AML-193 (cell line): Measurements from ENCODE around the gene ADAMTS17.

Source experiments
- DNase-seq, 2 experiments: peaks; one replicate each; lab custom pipeline; 2025; lab: John Stamatoyannopoulos, UW

The ADAMTS17 gene

DNA sequence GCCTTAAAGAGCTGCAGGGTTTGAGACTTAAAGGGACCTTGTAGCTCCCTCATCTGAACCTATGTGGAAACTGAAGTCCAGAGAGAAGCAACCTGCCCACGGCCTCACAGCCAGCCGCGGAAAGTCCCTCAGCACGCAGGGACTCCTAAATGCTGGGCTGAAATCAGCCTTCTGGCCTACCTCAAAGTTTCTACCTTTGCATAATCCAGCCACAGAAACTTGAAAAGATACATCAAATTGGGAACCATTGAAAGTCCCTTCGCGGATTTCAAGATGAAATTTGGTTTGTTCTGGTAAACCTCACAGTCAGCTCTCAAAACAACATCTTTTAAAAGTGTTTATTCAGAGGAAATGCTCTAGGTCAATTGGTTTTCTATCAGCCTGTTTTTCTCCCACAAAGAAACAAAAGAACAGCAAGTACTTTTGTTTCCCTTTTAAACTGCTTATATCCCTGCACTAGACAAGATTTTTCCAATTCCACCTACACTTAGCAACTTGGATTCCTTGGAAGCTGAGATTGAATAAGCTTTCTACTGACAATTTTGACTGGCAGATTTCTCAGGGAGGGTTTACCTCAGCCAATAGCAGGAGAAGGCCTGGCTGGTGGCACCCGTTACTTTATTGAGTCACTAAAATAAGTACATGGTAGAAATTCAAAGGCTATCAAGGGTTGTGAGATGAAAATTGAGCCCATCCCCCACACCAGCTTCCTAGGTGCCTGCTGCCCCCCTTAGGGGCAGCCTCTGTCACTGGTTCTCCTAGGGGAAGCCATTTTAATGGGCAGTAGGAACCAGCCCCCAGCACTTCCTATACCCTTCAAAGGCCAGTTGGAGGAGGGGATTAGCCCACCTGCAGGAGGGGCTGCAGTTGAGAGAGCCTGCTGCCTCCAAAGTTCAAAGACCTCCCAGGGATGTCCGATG is 171.2 kb downstream of the ADAMTS17 start:
- no peak for DNase-seq

GRCh38 chr15:100169615-100170290 is 172.0 kb downstream of the ADAMTS17 start:
- DNase-seq = no peak

DNA sequence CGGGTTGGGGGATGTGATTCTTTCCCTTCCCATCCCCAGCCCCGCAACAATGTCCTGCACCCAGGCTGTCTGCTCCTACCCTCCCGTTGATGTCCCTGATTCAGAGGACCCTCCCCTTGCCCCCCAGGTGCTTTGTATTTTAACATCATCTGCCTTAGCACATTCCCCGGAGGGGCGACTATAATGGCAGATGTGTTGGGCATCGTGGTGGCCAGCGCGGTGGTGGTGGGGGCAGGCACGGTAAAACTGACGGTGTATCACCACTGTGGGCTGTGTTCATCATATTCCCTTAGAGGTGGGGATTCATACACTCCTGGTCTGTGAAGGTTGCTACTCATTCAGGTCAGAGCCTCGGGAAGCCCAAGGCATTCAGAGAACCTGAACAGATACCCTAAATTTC is 173.0 kb downstream of the ADAMTS17 start:
- DNase-seq = no peak

- no peak for DNase-seq
Observed at GRCh38 chr15:100167884-100168375, 173.8 kb downstream of the ADAMTS17 start.

GRCh38 chr15:100166313-100166712 is 175.5 kb downstream of the ADAMTS17 start:
- no peak for DNase-seq

DNA sequence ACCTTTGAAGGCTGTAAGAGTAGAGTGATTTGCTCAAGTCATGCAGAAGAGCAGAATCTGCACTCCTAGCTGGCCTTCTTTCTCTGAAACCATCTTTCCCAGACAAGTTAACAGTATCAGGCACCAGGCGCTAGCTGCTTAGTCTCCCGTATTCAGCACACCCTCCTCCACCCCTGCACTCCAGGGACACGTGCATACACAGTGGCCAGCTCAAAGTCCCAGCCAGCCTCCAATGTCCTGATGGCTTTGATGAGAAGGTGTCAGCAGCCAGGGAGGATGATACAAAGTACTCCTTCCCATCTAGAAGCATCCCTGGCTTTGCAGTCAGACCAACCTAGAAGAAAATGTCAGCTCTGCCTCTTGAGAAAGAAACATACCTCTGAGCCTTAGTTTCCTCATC is 177.8 kb downstream of the ADAMTS17 start:
- no peak for DNase-seq

GRCh38 chr15:100160953-100161352 is 180.8 kb downstream of the ADAMTS17 start:
- no peak for DNase-seq

DNA sequence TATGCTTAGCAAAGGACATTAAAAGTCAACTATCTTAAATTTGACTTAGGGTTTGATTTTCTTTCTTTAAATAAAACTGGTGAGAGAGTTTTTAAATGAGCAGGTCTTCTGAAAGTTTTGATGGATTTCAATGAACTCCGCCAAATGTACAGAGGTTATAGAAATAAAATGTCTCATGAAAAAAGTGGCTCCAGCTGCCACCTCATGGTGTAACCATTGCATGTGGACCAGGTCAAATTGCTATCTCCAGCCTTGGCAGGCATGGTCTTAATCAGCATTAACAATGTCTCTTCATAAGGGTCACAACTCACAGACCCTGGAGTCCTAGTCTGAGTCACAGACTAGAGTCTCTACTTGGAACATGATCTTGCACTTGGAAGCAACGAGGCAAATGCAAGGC is 182.3 kb downstream of the ADAMTS17 start:
- DNase-seq = no peak

GRCh38 chr15:100158356-100158755 is 183.4 kb downstream of the ADAMTS17 start:
- no peak for DNase-seq

DNA sequence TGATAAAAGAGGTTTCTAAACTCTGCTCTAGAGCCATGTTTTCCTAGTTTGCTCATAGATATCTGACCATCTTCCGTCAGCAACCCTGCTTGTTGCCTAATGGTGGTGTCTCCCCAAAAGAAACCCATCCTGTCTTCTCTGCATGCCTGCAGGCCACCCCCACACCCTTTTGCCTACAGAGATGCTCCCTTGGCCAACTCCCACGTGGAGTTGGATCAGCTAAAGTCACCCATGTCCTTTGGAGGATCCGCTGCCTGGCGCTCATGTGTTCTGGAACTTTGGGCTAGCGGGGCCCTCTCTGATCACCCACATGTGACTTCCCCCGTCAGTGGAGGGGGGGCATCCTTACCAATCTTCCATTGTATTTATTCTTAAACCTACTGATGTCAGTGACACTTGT is 185.6 kb downstream of the ADAMTS17 start:
- DNase-seq = no peak

- DNase-seq = no peak
Observed at GRCh38 chr15:100154338-100154737, 187.4 kb downstream of the ADAMTS17 start.

GRCh38 chr15:100152463-100152862 is 189.3 kb downstream of the ADAMTS17 start:
- DNase-seq = no peak

DNA sequence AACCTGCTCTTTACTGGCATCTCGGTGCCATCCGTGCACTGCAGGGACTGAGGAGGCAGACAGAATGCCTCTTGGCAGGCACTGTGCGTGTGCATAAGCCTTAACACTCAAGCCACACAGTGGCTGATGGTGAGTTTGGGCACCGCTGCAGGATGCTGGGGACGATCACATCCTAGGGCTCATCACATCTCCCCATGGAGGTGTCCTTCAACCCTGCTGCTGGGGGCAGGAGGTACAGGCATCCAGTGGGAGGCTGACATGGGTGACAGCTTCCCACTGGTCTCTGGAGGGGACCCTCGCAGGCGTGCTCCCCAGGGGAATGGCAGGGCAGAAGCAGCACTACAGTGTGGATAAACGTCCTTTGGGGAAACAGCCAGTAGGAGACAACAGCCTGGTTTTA is 190.9 kb downstream of the ADAMTS17 start:
- no peak for DNase-seq

DNA sequence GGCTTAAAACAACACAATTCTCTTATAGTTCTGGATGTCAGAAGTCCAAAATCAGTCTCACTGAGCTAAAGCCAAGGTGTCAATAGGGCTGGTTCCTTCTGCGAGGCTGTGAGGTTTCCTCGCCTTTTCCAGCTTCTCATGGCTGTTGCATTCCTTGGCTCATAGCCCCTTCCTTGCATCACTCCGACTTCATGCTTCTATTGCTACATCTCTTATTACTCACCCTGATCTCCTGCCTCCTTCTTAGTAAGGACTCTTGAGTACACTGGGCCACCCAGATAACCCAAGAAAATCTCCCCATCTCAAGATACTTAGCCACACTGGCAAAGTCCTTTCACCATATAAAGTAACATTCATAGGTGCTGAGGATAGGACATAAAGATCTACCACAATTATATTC is 193.9 kb downstream of the ADAMTS17 start:
- no peak for DNase-seq

DNA sequence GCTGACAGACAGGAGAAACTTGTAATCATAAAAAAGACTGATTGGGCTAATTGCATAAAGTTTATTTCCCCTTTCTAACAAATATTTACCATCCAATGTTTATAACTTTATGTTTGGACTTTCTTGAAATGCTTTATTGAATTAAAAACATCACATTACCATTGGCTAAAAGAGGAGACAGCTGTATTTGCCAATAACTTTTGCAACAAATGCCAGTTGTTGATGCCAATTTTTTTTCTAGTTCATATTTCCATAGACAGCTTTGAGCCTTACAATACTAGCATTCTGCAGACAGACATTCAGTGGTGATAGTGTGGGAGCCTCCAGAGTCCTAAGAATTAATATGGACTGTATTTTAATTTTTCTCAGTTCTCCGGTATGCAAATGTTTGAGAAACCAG is 198.4 kb downstream of the ADAMTS17 start:
- DNase-seq = no peak

DNA sequence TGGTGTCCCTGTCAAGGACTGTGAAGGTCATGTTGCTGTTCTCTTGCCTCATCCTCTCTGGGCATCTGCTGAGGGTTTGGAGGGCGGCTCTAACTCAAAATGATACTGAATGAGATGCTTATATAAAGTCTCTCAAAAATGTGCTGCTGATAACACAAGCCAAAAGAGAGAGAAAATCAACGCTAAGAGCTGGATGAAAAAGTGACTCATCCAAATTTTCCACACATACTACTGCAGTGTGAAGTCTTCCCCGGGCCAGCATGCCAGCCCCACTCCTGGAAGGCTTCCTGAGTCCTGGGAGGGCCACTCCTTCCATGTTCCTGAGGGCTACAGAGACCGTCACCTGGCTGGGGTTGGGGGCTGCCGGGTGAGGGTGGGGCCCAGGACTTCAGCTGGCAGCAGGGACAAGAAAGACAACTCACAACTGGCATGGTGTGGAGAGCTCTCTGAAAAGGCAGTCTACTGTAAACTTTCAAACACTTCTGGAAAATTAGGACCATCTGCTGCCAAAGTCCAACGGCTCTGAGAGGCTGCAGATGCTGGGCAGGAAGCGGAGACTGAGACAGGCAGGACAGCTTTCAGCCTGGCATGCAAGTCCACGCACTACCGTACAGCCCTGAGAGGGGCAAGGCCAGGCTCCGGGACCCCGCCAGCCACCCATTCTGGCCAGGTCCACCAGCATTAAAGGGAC is 200.3 kb downstream of the ADAMTS17 start:
- no peak for DNase-seq

GRCh38 chr15:100140527-100141308 is 201.1 kb downstream of the ADAMTS17 start:
- DNase-seq = no peak

DNA sequence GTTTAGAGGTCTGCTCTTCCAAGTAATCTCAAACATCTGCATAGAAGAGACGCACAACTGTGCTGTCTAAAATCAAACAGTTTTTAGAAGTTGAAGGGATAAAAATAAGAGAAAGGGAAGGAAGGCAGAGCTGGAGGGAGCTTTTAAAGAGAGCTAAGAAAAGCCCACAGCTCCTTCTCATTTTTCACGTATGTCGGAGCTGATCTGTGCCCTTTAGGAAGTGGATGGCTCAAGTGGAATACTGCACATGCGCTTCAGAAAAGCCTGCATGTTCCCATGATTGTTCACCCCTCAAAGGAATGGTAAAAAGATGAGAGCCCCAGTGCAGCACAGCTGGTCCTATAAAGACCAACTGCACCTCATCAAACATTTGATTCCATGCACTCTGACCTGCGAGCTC is 207.2 kb downstream of the ADAMTS17 start:
- no peak for DNase-seq

DNA sequence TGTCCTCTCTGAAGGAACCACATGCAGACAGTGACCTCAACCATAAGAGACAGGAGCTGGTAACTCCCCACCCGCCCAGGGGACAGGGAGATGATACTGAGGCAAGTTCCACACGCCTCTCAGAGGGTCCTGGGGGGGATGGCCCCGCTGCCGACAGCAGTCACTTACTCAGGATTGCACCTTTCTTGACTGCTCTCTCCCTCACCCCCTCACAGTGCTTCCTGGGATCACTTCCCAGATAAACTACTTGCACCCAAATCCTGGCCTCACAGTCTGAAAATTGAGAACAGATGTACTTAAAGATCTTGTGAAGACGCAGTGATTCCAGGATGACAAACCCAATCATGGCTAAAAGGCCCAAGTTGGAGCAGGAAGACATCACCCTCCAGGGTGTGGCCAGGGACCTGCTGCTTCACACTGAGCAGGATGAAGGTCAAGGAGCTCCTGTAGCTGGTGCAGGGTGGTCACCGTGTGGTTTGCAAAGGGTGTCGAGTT is 207.6 kb downstream of the ADAMTS17 start:
- no peak for DNase-seq

GRCh38 chr15:100133001-100133400 is 208.8 kb downstream of the ADAMTS17 start:
- DNase-seq = no peak

- DNase-seq = no peak
Observed at GRCh38 chr15:100132309-100132708, 209.5 kb downstream of the ADAMTS17 start.
